Keratinocyte (primary cell): ENCODE data around the gene ADM2. TPM values are rescaled to one million over a fixed set of nuclear protein-coding genes. Genes with fewer than 3 reads are reported as not detected.
A peak's percentile ranks its signal among the peaks of the same experiment; 100 is the strongest.

ENCODE experiments used
- DNase-seq: peaks from one replicate; pipeline ENCODE4 v3.0.0-alpha.2; 2011; ENCODE audit warnings: low read depth, missing footprints, low spot score
- FAIRE-seq: peaks from 2 replicates; lab custom pipeline; 2011; peaks lifted over from hg19 to GRCh38; lab: Jason Lieb, UNC
- H2AFZ ChIP-seq: 2 replicates; pipeline ENCODE4 v1.6.0; 2012; ENCODE audit warnings: low read length, control low read depth, inconsistent platforms; ENCODE audit not compliant: control insufficient read depth
- H3K27ac ChIP-seq: 2 replicates; pipeline ENCODE4 v1.5.1; 2011; ENCODE audit warnings: low read length; ENCODE audit not compliant: control insufficient read depth, insufficient read depth
- H3K27me3 ChIP-seq: 3 replicates; pipeline ENCODE4 v1.6.0; 2011; ENCODE audit warnings: low read length; ENCODE audit not compliant: control insufficient read depth, insufficient read depth; ENCODE audit errors: extremely low read depth
- H3K36me3 ChIP-seq, 2 experiments: 2 replicates in 1 of 2; 3 replicates in 1 of 2; pipeline ENCODE4 v1.5.1; 2011; ENCODE audit warnings: low read length in 2 of 2, mild to moderate bottlenecking in 1 of 2; ENCODE audit not compliant: control insufficient read depth in 2 of 2, insufficient read depth in 2 of 2; ENCODE audit errors: extremely low read depth in 1 of 2
- H3K4me1 ChIP-seq: 3 replicates; pipeline ENCODE4 v1.5.1; 2011; ENCODE audit warnings: low read length; ENCODE audit not compliant: control insufficient read depth, insufficient read depth; ENCODE audit errors: extremely low read depth
- H3K4me2 ChIP-seq: 3 replicates; pipeline ENCODE4 v1.6.0; 2011; ENCODE audit warnings: low read depth, low read length; ENCODE audit not compliant: control insufficient read depth, insufficient read depth; ENCODE audit errors: extremely low read depth
- H3K4me3 ChIP-seq, 3 experiments: fragments of 200-600 bp in 1 of 3; sonication (generic) in 1 of 3; 2 replicates in 2 of 3; 3 replicates in 1 of 3; pipeline ENCODE4 v1.5.1; 2011 to 2016; ENCODE audit warnings: low read length in 3 of 3, mild to moderate bottlenecking in 3 of 3, control low read depth in 2 of 3, inconsistent platforms in 1 of 3, low read depth in 1 of 3, mixed read lengths in 1 of 3, mixed run types in 1 of 3, moderate library complexity in 1 of 3; ENCODE audit not compliant: control insufficient read depth in 2 of 3, insufficient read depth in 2 of 3; ENCODE audit errors: extremely low read depth in 1 of 3
- H3K79me2 ChIP-seq: 2 replicates; pipeline ENCODE4 v1.6.0; 2012; ENCODE audit warnings: low read length; ENCODE audit not compliant: control insufficient read depth, insufficient read depth
- H3K9ac ChIP-seq: 3 replicates; pipeline ENCODE4 v1.6.0; 2011; ENCODE audit warnings: low read length; ENCODE audit not compliant: control insufficient read depth, insufficient read depth; ENCODE audit errors: extremely low read depth
- H3K9me1 ChIP-seq: 3 replicates; pipeline ENCODE4 v1.6.0; 2011; ENCODE audit warnings: low read length; ENCODE audit not compliant: control insufficient read depth, insufficient read depth; ENCODE audit errors: extremely low read depth
- H3K9me3 ChIP-seq: 2 replicates; pipeline ENCODE4 v1.5.1; 2012; ENCODE audit warnings: low read depth, low read length; ENCODE audit not compliant: control insufficient read depth
- H4K20me1 ChIP-seq: 3 replicates; pipeline ENCODE4 v1.6.0; 2011; ENCODE audit warnings: low read length; ENCODE audit not compliant: control insufficient read depth, insufficient read depth; ENCODE audit errors: extremely low read depth
- CTCF ChIP-seq, 3 experiments: IDR thresholded peaks in 1 of 3; conservative IDR thresholded peaks in 1 of 3; optimal IDR thresholded peaks in 1 of 3; 2 replicates in 2 of 3; 3 replicates in 1 of 3; pipeline versions ENCODE3 to v1.5.1; 2011; ENCODE audit warnings: low read length in 3 of 3, mild to moderate bottlenecking in 3 of 3, moderate library complexity in 2 of 3, control low read depth in 1 of 3, inconsistent platforms in 1 of 3; ENCODE audit not compliant: insufficient read depth in 2 of 3; ENCODE audit errors: extremely low read depth in 1 of 3
- EZH2 ChIP-seq: IDR thresholded peaks from one replicate; pipeline ENCODE4 v1.6.1; 2012; ENCODE audit warnings: inconsistent platforms, mild to moderate bottlenecking, low read length, moderate library complexity
- dilution Hi-C: fragments of 300-500 bp; cut with MboI; formaldehyde crosslinking; loops from one replicate; pipeline ENCODE4 v1.7.0; 2020; ENCODE audit warnings: low sequenced_read_pairs; ENCODE audit not compliant: extremely low pct_ligation_motif_present
- polyA plus RNA-seq, 5 experiments: library from polyadenylated mRNA; depleted of rRNA in 3 of 5; stranded (reverse) in 3 of 5; stranded (forward) in 1 of 5; unstranded in 1 of 5; fragments of >200 nt; gene quantifications; 1 replicate in 1 of 5; 2 replicates in 3 of 5; 3 replicates in 1 of 5; pipeline versions ENCODE4 v1.2.1 to v1.2.3, GENCODE V29; 2011 to 2012; ENCODE audit warnings: missing spikeins in 2 of 5, low read depth in 1 of 5, low replicate concordance in 1 of 5

ADM2 gene
- polyA plus RNA-seq, 1 donor (not counting 4 experiments of a cell fraction or from before 2014, with no cell fraction given): 0.21 TPM

DNA sequence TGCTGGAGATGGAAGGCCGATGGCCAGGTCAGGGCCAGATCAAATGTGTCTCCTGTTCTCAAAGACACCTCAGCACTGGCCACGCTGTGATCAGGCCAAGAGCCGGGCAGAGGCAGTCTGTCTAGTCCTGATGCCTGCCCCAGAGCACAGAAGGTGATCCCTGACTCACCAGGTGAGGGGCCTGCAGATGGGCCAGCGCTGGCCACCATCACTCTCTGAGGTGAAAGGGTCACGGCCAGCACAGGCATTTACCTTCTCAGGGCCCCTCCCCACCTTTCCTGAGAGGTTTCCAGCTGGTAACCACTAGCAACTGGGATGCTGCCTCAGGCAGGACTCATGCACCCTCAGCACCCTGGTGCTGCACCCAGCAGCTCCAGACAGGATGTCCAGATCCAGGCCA, 9.4 kb upstream of the ADM2 start:
- no peaks in the 10 kb centered on the region for H3K27me3 ChIP-seq
- no peak overlapping the region for H2AFZ ChIP-seq
- peaks cover 41% of the 10 kb centered on the region for H4K20me1 ChIP-seq
- H3K79me2 ChIP-seq: peaks cover 59% of the 10 kb centered on the region
- peaks cover 7 to 19% of the 10 kb centered on the region in 2 experiments for H3K36me3 ChIP-seq
- H3K4me3 ChIP-seq: no peak overlapping the region
- no peak overlapping the region for H3K4me2 ChIP-seq
- H3K9ac ChIP-seq: no peak overlapping the region
- H3K27ac ChIP-seq: no peak overlapping the region
- H3K4me1 ChIP-seq: peaks cover 61% of the 10 kb centered on the region
- TF ChIP-seq CTCF (optimal IDR thresholded peaks at IDR 0.05 in 1 of 3, IDR thresholded peaks at IDR 0.05 in 1 of 3, conservative IDR thresholded peaks at IDR 0.05 in 1 of 3; ENCODE audit: extremely low read depth in 1 of 3, insufficient read depth in 2 of 3, low read length in 3 of 3): no peak
- TF ChIP-seq EZH2: no peak
- no peaks in the 10 kb centered on the region for H3K9me3 ChIP-seq
- DNase-seq (no peak), FAIRE-seq (no peak)
- peaks cover 17% of the 10 kb centered on the region for H3K9me1 ChIP-seq
- dilution Hi-C loops: no loop called here

DNA sequence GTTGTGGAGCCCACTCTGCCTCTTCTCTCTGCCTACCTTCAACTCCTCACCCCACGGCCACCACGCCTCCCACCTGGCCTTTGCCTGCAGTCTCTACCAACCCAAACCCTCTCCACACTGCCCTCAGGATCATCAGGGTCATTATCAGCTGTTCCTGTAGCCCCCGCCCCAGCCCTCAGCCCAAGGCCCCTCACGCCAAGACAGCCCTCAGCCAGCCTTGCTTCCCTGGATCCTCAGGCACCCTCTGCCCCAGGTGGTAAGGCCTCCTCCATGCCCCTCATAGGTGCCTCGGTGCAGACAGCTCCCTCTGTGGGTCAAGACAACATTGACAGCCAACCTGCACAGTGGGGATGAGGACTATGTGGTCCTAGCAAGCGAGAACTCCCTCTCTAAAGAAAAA, 8.3 kb upstream of the ADM2 start:
- Histone ChIP-seq H3K79me2 (peaks cover 56% of the 10 kb centered on the region), H3K4me1 (peaks cover 63% of the 10 kb centered on the region), H3K9me3 (no peaks in the 10 kb centered on the region), H3K4me2 (peak overlapping the region; percentile 96), H4K20me1 (peaks cover 41% of the 10 kb centered on the region), H3K4me3 (peak overlapping the region in 1 of 3 experiments; percentile 80), H3K27me3 (no peaks in the 10 kb centered on the region), H3K27ac (no peak overlapping the region), H2AFZ (no peak overlapping the region), H3K9ac (no peak overlapping the region), H3K36me3 (peaks cover 1 to 16% of the 10 kb centered on the region in 2 experiments), H3K9me1 (peaks cover 17% of the 10 kb centered on the region)
- dilution Hi-C loops: no loop called here
- FAIRE-seq (peak; percentile 58), DNase-seq (no peak)
- TF ChIP-seq CTCF (optimal IDR thresholded peaks at IDR 0.05 in 1 of 3, IDR thresholded peaks at IDR 0.05 in 1 of 3, conservative IDR thresholded peaks at IDR 0.05 in 1 of 3; ENCODE audit: extremely low read depth in 1 of 3, insufficient read depth in 2 of 3, low read length in 3 of 3): peak; percentile 37 to 79 (median 66)
- TF ChIP-seq EZH2: no peak
